ENCODE data around the gene EYA2. TPM values are rescaled to one million over a fixed set of nuclear protein-coding genes. Genes with fewer than 3 reads are reported as not detected.
"Not testable (repeated sequence)": the region's sequence is repeated elsewhere in the genome, so short reads cannot be mapped to it uniquely, and the experiment has no call there.

EYA2 gene
- total RNA-seq, 1 experiment from 2014 or later, result 0.74 TPM

DNA sequence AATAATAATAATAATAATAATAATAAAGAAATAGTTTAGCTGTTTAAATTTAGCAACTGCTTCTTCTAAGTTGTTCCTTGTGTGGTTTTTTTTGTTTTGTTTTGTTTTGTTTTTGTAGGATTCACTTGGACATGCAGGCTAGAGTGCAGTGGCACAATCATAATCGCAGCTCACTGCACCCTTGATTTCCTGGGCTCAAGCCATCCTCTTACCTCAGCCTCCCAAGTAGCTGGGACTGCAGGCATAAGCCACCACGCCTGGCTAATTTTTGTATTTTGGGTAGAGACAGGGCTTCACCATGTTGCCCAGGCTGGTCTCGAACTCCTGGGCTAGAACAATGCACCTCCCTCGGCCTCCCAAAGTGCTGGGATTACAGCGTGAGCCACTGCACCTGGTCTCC, 15.3 kb upstream of the EYA2 start:
- Histone ChIP-seq H2BK15ac (ENCODE audit: low read depth, low read length) (no peak overlapping the region), H2BK120ac (ENCODE audit: low read depth, low read length, poor library complexity, severe bottlenecking) (no peak overlapping the region), H3K4me2 (ENCODE audit: insufficient read depth, insufficient read length, low read length) (no peak overlapping the region), H3K23ac (ENCODE audit: insufficient read length, low read depth, low read length) (no peak overlapping the region), H4K8ac (replicated peaks; ENCODE audit: insufficient read length, low read depth, low read length) (no peak overlapping the region), H3K27ac (ENCODE audit: insufficient read length, low read depth, low read length) (no peak overlapping the region), H3K18ac (ENCODE audit: insufficient read length, low read depth, low read length) (no peak overlapping the region), H2BK12ac (ENCODE audit: insufficient read length, low read depth, low read length) (no peak overlapping the region), H3K27me3 (ENCODE audit: insufficient read depth, low read length) (no peaks in the 10 kb centered on the region), H3K9ac (ENCODE audit: extremely low read depth, insufficient read length, low read length) (no peak overlapping the region), H2AFZ (ENCODE audit: low read length) (no peak overlapping the region), H2AK5ac (ENCODE audit: insufficient read length, low read length) (no peak overlapping the region), H3K56ac (ENCODE audit: insufficient read length, low read depth, low read length) (no peak overlapping the region), H3K79me1 (ENCODE audit: insufficient read depth, low read depth, low read length, poor library complexity, severe bottlenecking) (no peaks in the 10 kb centered on the region), H3K23me2 (ENCODE audit: insufficient read length, low read depth, low read length, poor library complexity, severe bottlenecking) (no peaks in the 10 kb centered on the region), H4K20me1 (ENCODE audit: control insufficient read depth, insufficient read depth, insufficient read length) (no peaks in the 10 kb centered on the region), H4K91ac (ENCODE audit: insufficient read length, low read depth, low read length) (no peak overlapping the region), H4K5ac (ENCODE audit: insufficient read length, low read depth, low read length) (no peak overlapping the region), H3K14ac (ENCODE audit: insufficient read depth, low read length) (no peak overlapping the region), H3K79me2 (ENCODE audit: insufficient read depth, low read length) (no peaks in the 10 kb centered on the region), H3K4ac (ENCODE audit: low read depth, low read length) (no peak overlapping the region), H3T11ph (ENCODE audit: low read length) (no peak overlapping the region), H2BK20ac (ENCODE audit: low read depth, low read length, poor library complexity, severe bottlenecking) (no peak overlapping the region), H3K4me1 (ENCODE audit: insufficient read depth, low read length) (no peaks in the 10 kb centered on the region; the same call in 1 of the 2 replicates), H3K9me3 (ENCODE audit: control insufficient read depth, low read depth, low read length) (no peaks in the 10 kb centered on the region), H2BK5ac (ENCODE audit: insufficient read length, low read length) (no peak overlapping the region)
- H3K27me3 Mint-ChIP-seq (ENCODE audit: low read depth), result peaks cover 6% of the 10 kb centered on the region
- TF ChIP-seq, protein P1, sequence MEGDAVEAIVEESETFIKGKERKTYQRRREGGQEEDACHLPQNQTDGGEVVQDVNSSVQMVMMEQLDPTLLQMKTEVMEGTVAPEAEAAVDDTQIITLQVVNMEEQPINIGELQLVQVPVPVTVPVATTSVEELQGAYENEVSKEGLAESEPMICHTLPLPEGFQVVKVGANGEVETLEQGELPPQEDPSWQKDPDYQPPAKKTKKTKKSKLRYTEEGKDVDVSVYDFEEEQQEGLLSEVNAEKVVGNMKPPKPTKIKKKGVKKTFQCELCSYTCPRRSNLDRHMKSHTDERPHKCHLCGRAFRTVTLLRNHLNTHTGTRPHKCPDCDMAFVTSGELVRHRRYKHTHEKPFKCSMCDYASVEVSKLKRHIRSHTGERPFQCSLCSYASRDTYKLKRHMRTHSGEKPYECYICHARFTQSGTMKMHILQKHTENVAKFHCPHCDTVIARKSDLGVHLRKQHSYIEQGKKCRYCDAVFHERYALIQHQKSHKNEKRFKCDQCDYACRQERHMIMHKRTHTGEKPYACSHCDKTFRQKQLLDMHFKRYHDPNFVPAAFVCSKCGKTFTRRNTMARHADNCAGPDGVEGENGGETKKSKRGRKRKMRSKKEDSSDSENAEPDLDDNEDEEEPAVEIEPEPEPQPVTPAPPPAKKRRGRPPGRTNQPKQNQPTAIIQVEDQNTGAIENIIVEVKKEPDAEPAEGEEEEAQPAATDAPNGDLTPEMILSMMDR (conservative IDR thresholded peaks at IDR 0.05), result no peak
- H3K9me3 Mint-ChIP-seq, result no peaks in the 10 kb centered on the region
- H3K27ac Mint-ChIP-seq, result no peak overlapping the region
- no peak overlapping the region for H3K4me3 Mint-ChIP-seq
- WGBS (ENCODE audit: extremely low coverage, insufficient read length, low lambda C conversion rate), result no CpG with 5 or more reads among the region's 5 CpGs
- H3K4me1 Mint-ChIP-seq, result peaks cover 18 to 20% of the 10 kb centered on the region in 2 experiments
- no peaks in the 10 kb centered on the region for H3K36me3 Mint-ChIP-seq (ENCODE audit: insufficient read depth in 1 of 3, low read depth in 3 of 3)
- DNase-seq, result no peak

DNA sequence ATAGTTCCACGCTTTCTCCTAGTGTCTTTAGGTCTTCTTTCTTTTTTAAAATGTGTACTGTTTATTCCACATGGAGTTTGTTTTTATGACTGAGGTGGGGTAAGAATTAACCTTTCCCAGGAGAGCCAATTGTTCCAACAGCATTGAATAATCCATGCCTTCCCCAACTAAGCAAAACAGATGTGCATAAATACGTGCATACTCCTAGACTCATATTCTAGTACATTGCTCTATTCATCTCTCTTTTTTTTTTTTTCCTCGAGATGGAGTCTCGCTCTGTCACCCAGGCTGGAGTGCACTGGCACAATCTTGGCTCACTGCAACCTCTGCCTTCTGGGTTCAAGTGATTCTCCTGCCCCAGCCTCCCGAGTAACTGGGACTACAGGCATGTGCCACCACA, 14.7 kb upstream of the EYA2 start:
- H3K9me3 ChIP-seq (ENCODE audit: control insufficient read depth, low read depth, low read length); H3K23me2 ChIP-seq (ENCODE audit: insufficient read length, low read depth, low read length, poor library complexity, severe bottlenecking); H3K18ac ChIP-seq (ENCODE audit: insufficient read length, low read depth, low read length); H4K91ac ChIP-seq (ENCODE audit: insufficient read length, low read depth, low read length); H2BK20ac ChIP-seq (ENCODE audit: low read depth, low read length, poor library complexity, severe bottlenecking); H2AK5ac ChIP-seq (ENCODE audit: insufficient read length, low read length); H3K14ac ChIP-seq (ENCODE audit: insufficient read depth, low read length); H3K79me2 ChIP-seq (ENCODE audit: insufficient read depth, low read length); H3K9me3 Mint-ChIP-seq; H3K36me3 Mint-ChIP-seq (ENCODE audit: insufficient read depth in 1 of 3, low read depth in 3 of 3); H2BK12ac ChIP-seq (ENCODE audit: insufficient read length, low read depth, low read length); H3K27me3 ChIP-seq (ENCODE audit: insufficient read depth, low read length); H2BK5ac ChIP-seq (ENCODE audit: insufficient read length, low read length); H4K5ac ChIP-seq (ENCODE audit: insufficient read length, low read depth, low read length); H3K9ac ChIP-seq (ENCODE audit: extremely low read depth, insufficient read length, low read length); H3T11ph ChIP-seq (ENCODE audit: low read length); H3K4me2 ChIP-seq (ENCODE audit: insufficient read depth, insufficient read length, low read length); H4K20me1 ChIP-seq (ENCODE audit: control insufficient read depth, insufficient read depth, insufficient read length); H4K8ac ChIP-seq (replicated peaks; ENCODE audit: insufficient read length, low read depth, low read length); H3K4me1 ChIP-seq (ENCODE audit: insufficient read depth, low read length); H3K23ac ChIP-seq (ENCODE audit: insufficient read length, low read depth, low read length); H3K4ac ChIP-seq (ENCODE audit: low read depth, low read length); H3K4me3 Mint-ChIP-seq; DNase-seq; H3K27ac Mint-ChIP-seq; H3K27ac ChIP-seq (ENCODE audit: insufficient read length, low read depth, low read length); H3K27me3 Mint-ChIP-seq (ENCODE audit: low read depth); H3K79me1 ChIP-seq (ENCODE audit: insufficient read depth, low read depth, low read length, poor library complexity, severe bottlenecking); H2BK120ac ChIP-seq (ENCODE audit: low read depth, low read length, poor library complexity, severe bottlenecking); H3K56ac ChIP-seq (ENCODE audit: insufficient read length, low read depth, low read length); H2BK15ac ChIP-seq (ENCODE audit: low read depth, low read length); H2AFZ ChIP-seq (ENCODE audit: low read length): not testable (repeated sequence)
- peaks cover 15 to 17% of the 10 kb centered on the region in 2 experiments for H3K4me1 Mint-ChIP-seq
- WGBS (ENCODE audit: extremely low coverage, insufficient read length, low lambda C conversion rate), result no CpG with 5 or more reads among the region's 5 CpGs
